GM23338 (cell line): ENCODE measurements around the gene MRPS7.

Experiments used
- CTCF ChIP-seq, 2 experiments: fragments of 200-600 bp in 1 of 2; sonication (generic) in 1 of 2; conservative IDR thresholded peaks; 2 replicates each; pipeline versions ENCODE4 v1.5.1 to v1.6.1; 2016 to 2017; ENCODE audit warnings: antibody characterized with exemption in 2 of 2, low read depth in 2 of 2, mild to moderate bottlenecking in 2 of 2, moderate library complexity in 1 of 2
- EZH2 ChIP-seq: fragments of 200-600 bp; sonication (generic); IDR thresholded peaks from one replicate; pipeline ENCODE4 v1.8.0; 2017; ENCODE audit warnings: antibody characterized with exemption, mild to moderate bottlenecking, low read depth; ENCODE audit not compliant: unreplicated experiment
- JUNB ChIP-seq: IDR thresholded peaks from one replicate; pipeline ENCODE4 v1.6.1; 2016; ENCODE audit warnings: antibody characterized with exemption; ENCODE audit not compliant: unreplicated experiment
- NANOG ChIP-seq: IDR thresholded peaks from 2 replicates; pipeline ENCODE4 v1.6.1; 2016; ENCODE audit warnings: antibody characterized with exemption, borderline replicate concordance

GRCh38 chr17:75289115-75289831, 27.6 kb downstream of the MRPS7 start, which contains the start of gene SLC25A19:
- TF ChIP-seq CTCF (conservative IDR thresholded peaks at IDR 0.05; ENCODE audit: low read depth in 2 of 2) (peak; percentile 40 to 73), JUNB (no peak), EZH2 (no peak), NANOG (no peak)
